Measurements from ENCODE around the gene GABPB1.

GRCh38 chr15:50345298-50345697 lies 9.7 kb downstream of the GABPB1 start:
- TF ChIP-seq CTCF (IDR thresholded peaks at IDR 0.05) (no peak), POLR2A (IDR thresholded peaks at IDR 0.05) (no peak)

Data from body of pancreas (tissue), 4 donors.